Pulmonary artery endothelial cell (primary cell): Measurements from ENCODE around the gene PCDHGB5. TPM values are rescaled to one million over a fixed set of nuclear protein-coding genes. Genes with fewer than 3 reads are reported as not detected.
"Not testable (repeated sequence)": the region's sequence is repeated elsewhere in the genome, so short reads cannot be mapped to it uniquely, and the experiment has no call there.

Experiments used
- DNase-seq: peaks from one replicate; pipeline ENCODE4 v3.0.0-alpha.2; 2011; ENCODE audit warnings: low read depth, low spot score
- total RNA-seq: library from RNA; depleted of rRNA; stranded (reverse); fragments of >200 nt; gene quantifications from 2 replicates; pipeline ENCODE4 v1.2.3, GENCODE V29; 2014

Gene PCDHGB5
- 8.7 and 12.3 TPM in 2 replicates for total RNA-seq

- DNase-seq: not testable (repeated sequence)
These were observed at the start of gene PCDHGB5 for GRCh38 chr5:141397756-141398551. Gene PCDHGB5, plus strand, starts transcription at chr5:141397947. Its CDS starts 181 bp downstream, at chr5:141398128.

GRCh38 chr5:141349917-141350619 is 47.7 kb upstream of the PCDHGB5 start, which contains the start of gene PCDHGB1:
Gene PCDHGB1, plus strand, starts transcription at chr5:141350099. Its CDS starts 162 bp downstream, at chr5:141350261.
- no peak for DNase-seq

GRCh38 chr5:141351591-141351990 is 46.2 kb upstream of the PCDHGB5 start:
- no peak for DNase-seq

- no peak for DNase-seq
These were observed 42.8 kb upstream of the PCDHGB5 start, which contains the start of gene PCDHGA4 for GRCh38 chr5:141354900-141355469. Gene PCDHGA4, plus strand, starts transcription at chr5:141355021. Its CDS starts 87 bp downstream, at chr5:141355108.

- no peak for DNase-seq
These were observed 42.1 kb upstream of the PCDHGB5 start for GRCh38 chr5:141355641-141356040.

GRCh38 chr5:141356133-141356532 is 41.6 kb upstream of the PCDHGB5 start:
- no peak for DNase-seq

GRCh38 chr5:141356950-141357349 is 40.8 kb upstream of the PCDHGB5 start:
- DNase-seq: no peak

- DNase-seq: no peak
These were observed 37.8 kb upstream of the PCDHGB5 start, which contains the start of gene PCDHGB2 for GRCh38 chr5:141359790-141360426. Gene PCDHGB2, plus strand, starts transcription at chr5:141359994. Its CDS starts 142 bp downstream, at chr5:141360136.

- DNase-seq: no peak
These were observed 37.1 kb upstream of the PCDHGB5 start for GRCh38 chr5:141360685-141361084.

GRCh38 chr5:141362719-141363118 is 35.0 kb upstream of the PCDHGB5 start:
- DNase-seq: no peak

GRCh38 chr5:141363952-141364660 is 33.6 kb upstream of the PCDHGB5 start, which contains the start of gene PCDHGA5:
Gene PCDHGA5, plus strand, starts transcription at chr5:141364162. Its CDS starts 169 bp downstream, at chr5:141364331.
- no peak for DNase-seq

GRCh38 chr5:141366016-141366896 is 31.5 kb upstream of the PCDHGB5 start:
- DNase-seq: no peak

GRCh38 chr5:141369994-141370848 is 27.5 kb upstream of the PCDHGB5 start, which contains the start of gene PCDHGB3:
Gene PCDHGB3, plus strand, starts transcription at chr5:141370242. Its CDS starts 153 bp downstream, at chr5:141370395.
- DNase-seq: no peak

GRCh38 chr5:141371572-141372475 is 25.9 kb upstream of the PCDHGB5 start:
- no peak for DNase-seq

GRCh38 chr5:141373673-141374317 is 24.0 kb upstream of the PCDHGB5 start, which contains the start of gene PCDHGA6:
Gene PCDHGA6, plus strand, starts transcription at chr5:141373891. Its CDS starts 193 bp downstream, at chr5:141374084.
- no peak for DNase-seq

- DNase-seq: no peak
These were observed 23.1 kb upstream of the PCDHGB5 start for GRCh38 chr5:141374627-141375026.
